SK-N-SH (cell line): ENCODE measurements around the gene NDOR1. TPM values are rescaled to one million over a fixed set of nuclear protein-coding genes. Genes with fewer than 3 reads are reported as not detected.
A peak's percentile ranks its signal among the peaks of the same experiment; 100 is the strongest.

Experiments
- CTCF ChIA-PET: fragments of 300-600, 350-600 bp; formaldehyde crosslinking; extraction: SDS; loops from one replicate; lab custom pipeline; 2021; lab: Yijun Ruan, JAX
- POLR2A ChIA-PET: fragments of 350-600 bp; sonication (Branson Sonifier 250); formaldehyde crosslinking; extraction: SDS; loops from one replicate; lab custom pipeline; 2020; ENCODE audit warnings: antibody characterized with exemption, inconsistent platforms; lab: Yijun Ruan, JAX
- DNase-seq: peaks from one replicate; pipeline ENCODE4 v3.0.0; 2012
- H2AFZ ChIP-seq: fragments of 200-600 bp; sonication (generic); 2 replicates; pipeline ENCODE4 v1.8.1; 2016; ENCODE audit warnings: antibody characterized with exemption, mild to moderate bottlenecking, low read depth
- H3F3A ChIP-seq: fragments of 200-600 bp; sonication (generic); replicated peaks from 2 replicates; pipeline ENCODE3; 2016; ENCODE audit warnings: antibody characterized with exemption, mild to moderate bottlenecking; ENCODE audit not compliant: insufficient read depth
- H3K27ac ChIP-seq, 2 experiments: fragments of 200-500 bp in 1 of 2; fragments of 200-600 bp in 1 of 2; sonication (Bioruptor generic) in 1 of 2; sonication (generic), shearing (Covaris generic) in 1 of 2; 2 replicates each; pipeline versions ENCODE4 v1.5.1 to v1.6.1; 2014 to 2016; ENCODE audit warnings: low read depth in 2 of 2, inconsistent platforms in 1 of 2, low read length in 1 of 2, mild to moderate bottlenecking in 1 of 2, mixed read lengths in 1 of 2
- H3K27me3 ChIP-seq: fragments of 200-600 bp; sonication (generic), shearing (Covaris generic); 2 replicates; pipeline ENCODE4 v1.6.1; 2016; ENCODE audit warnings: mixed run types; ENCODE audit not compliant: insufficient read depth
- H3K36me3 ChIP-seq, 2 experiments: fragments of 200-500 bp in 1 of 2; fragments of 200-600 bp in 1 of 2; sonication (Bioruptor generic) in 1 of 2; sonication (generic) in 1 of 2; replicated peaks in 1 of 2; 2 replicates each; pipeline versions ENCODE3 to v1.5.1; 2014 to 2016; ENCODE audit warnings: low read length in 1 of 2, mild to moderate bottlenecking in 1 of 2; ENCODE audit not compliant: insufficient read depth in 2 of 2, control insufficient read depth in 1 of 2
- H3K4me1 ChIP-seq, 2 experiments: fragments of 200-500 bp in 1 of 2; fragments of 200-600 bp in 1 of 2; sonication (Bioruptor generic) in 1 of 2; sonication (generic), shearing (Covaris generic) in 1 of 2; 2 replicates each; pipeline versions ENCODE4 v1.5.1 to v1.6.1; 2014 to 2016; ENCODE audit warnings: low read depth in 1 of 2, low read length in 1 of 2, mixed run types in 1 of 2; ENCODE audit not compliant: insufficient read depth in 2 of 2, control insufficient read depth in 1 of 2
- H3K4me2 ChIP-seq: fragments of 200-600 bp; sonication (generic), shearing (Covaris generic); 2 replicates; pipeline ENCODE4 v1.6.1; 2017; ENCODE audit warnings: mixed run types
- H3K4me3 ChIP-seq, 2 experiments: fragments of 200-500 bp in 1 of 2; fragments of 200-600 bp in 1 of 2; sonication (Bioruptor generic) in 1 of 2; sonication (generic), shearing (Covaris generic) in 1 of 2; 2 replicates each; pipeline versions ENCODE4 v1.5.1 to v1.8.1; 2014 to 2016; ENCODE audit warnings: low read depth in 2 of 2, inconsistent platforms in 1 of 2, low read length in 1 of 2, mild to moderate bottlenecking in 1 of 2, mixed read lengths in 1 of 2, moderate library complexity in 1 of 2
- H3K79me2 ChIP-seq: fragments of 200-600 bp; sonication (generic); 2 replicates; pipeline ENCODE4 v1.8.1; 2017; ENCODE audit warnings: mild to moderate bottlenecking; ENCODE audit not compliant: insufficient read depth
- H3K9ac ChIP-seq: fragments of 200-600 bp; sonication (generic); 2 replicates; pipeline ENCODE4 v1.6.1; 2017; ENCODE audit warnings: mixed run types
- H3K9me2 ChIP-seq: fragments of 200-600 bp; sonication (generic); 2 replicates; pipeline ENCODE4 v1.6.1; 2017; ENCODE audit warnings: mixed run types
- H3K9me3 ChIP-seq: fragments of 200-600 bp; sonication (generic); 2 replicates; pipeline ENCODE4 v1.6.1; 2017; ENCODE audit warnings: mixed run types, mild to moderate bottlenecking, moderate library complexity
- H4K20me1 ChIP-seq: fragments of 200-600 bp; sonication (generic); 2 replicates; pipeline ENCODE4 v1.6.1; 2017; ENCODE audit warnings: mild to moderate bottlenecking, mixed run types; ENCODE audit not compliant: insufficient read depth
- CHD2 ChIP-seq: fragments of 150-350 bp; IDR thresholded peaks from 2 replicates; pipeline ENCODE4 v1.6.1; 2018; ENCODE audit warnings: low read length; ENCODE audit not compliant: partially characterized antibody
- CTCF ChIP-seq: fragments of 200-600 bp; sonication (generic); IDR thresholded peaks from 2 replicates; pipeline ENCODE4 v1.6.1; 2017; ENCODE audit warnings: antibody characterized with exemption, mild to moderate bottlenecking, moderate library complexity
- ELF1 ChIP-seq: IDR thresholded peaks from 2 replicates; pipeline ENCODE4 v1.4.0; 2012
- EZH2phosphoT487 ChIP-seq: fragments of 200-600 bp; sonication (generic); IDR thresholded peaks from 2 replicates; pipeline ENCODE4 v1.6.1; 2017; ENCODE audit warnings: low read depth, mixed run types, mild to moderate bottlenecking, antibody characterized with exemption, moderate library complexity, borderline replicate concordance
- GATA2 ChIP-seq: sonication (generic); formaldehyde crosslinking; IDR thresholded peaks from 2 replicates; pipeline ENCODE4 v1.5.0; 2020; ENCODE audit warnings: mild to moderate bottlenecking, missing genetic modification reagents
- JUND ChIP-seq: IDR thresholded peaks from 2 replicates; pipeline ENCODE4 v1.4.0; 2012
- NFIC ChIP-seq: IDR thresholded peaks from 2 replicates; pipeline ENCODE4 v1.4.0; 2012; ENCODE audit warnings: borderline replicate concordance
- SIN3A ChIP-seq: IDR thresholded peaks from 2 replicates; pipeline ENCODE4 v1.6.1; 2012; ENCODE audit warnings: low read depth, mild to moderate bottlenecking, low read length, moderate library complexity, borderline replicate concordance
- TAF1 ChIP-seq: IDR thresholded peaks from 2 replicates; pipeline ENCODE4 v1.6.1; 2012; ENCODE audit warnings: low read depth, mild to moderate bottlenecking, low read length, moderate library complexity, borderline replicate concordance
- USF2 ChIP-seq: fragments of 150-350 bp; IDR thresholded peaks from 2 replicates; pipeline ENCODE4 v1.6.1; 2017; ENCODE audit warnings: antibody characterized with exemption, low read length, low read depth, borderline replicate concordance
- WGBS: methylation state at CpG from one replicate; pipeline ENCODE4 v1.1.6; 2017; ENCODE audit warnings: low lambda C conversion rate; 5-methylcytosine and 5-hydroxymethylcytosine counted together
- polyA plus RNA-seq, 3 experiments: library from polyadenylated mRNA; depleted of rRNA; stranded (reverse); fragments of >200 nt; gene quantifications; 2 replicates each; pipeline ENCODE4 v1.2.3, GENCODE V29; 2012
- TF ChIP-seq, protein P1 (sequence below): IDR thresholded peaks from 2 replicates; pipeline ENCODE4 v1.4.0; 2012; ENCODE audit warnings: low read depth, borderline replicate concordance

NDOR1 gene
- polyA plus RNA-seq, 1 of the 3 experiments (the other 2 are of a cell fraction) = 8.6 TPM

- POLR2A ChIA-PET = interaction anchor here (1.8 kb wide), 1 partner anchor 38 kb away, joined by 5 read pairs; no protein-coding TSS in a partner anchor
- Histone ChIP-seq H3K4me1 (peaks cover 0 to 4% of the 10 kb centered on the region in 2 experiments; a peak in 1 of 4 replicates), H3K36me3 (no peaks in the 10 kb centered on the region), H3K9ac (no peak overlapping the region), H3K4me2 (no peak overlapping the region), H4K20me1 (no peaks in the 10 kb centered on the region), H3K9me3 (no peaks in the 10 kb centered on the region), H2AFZ (no peak overlapping the region), H3K4me3 (no peak overlapping the region; a peak in 1 of 4 replicates), H3K9me2 (no peaks in the 10 kb centered on the region), H3K79me2 (no peaks in the 10 kb centered on the region), H3K27me3 (peaks cover 40% of the 10 kb centered on the region), H3K27ac (no peak overlapping the region), H3F3A (no peaks in the 10 kb centered on the region)
- CTCF ChIA-PET = interaction anchor here (0.6 kb wide), 1 partner anchor 103 kb away, joined by 3 read pairs; no protein-coding TSS in a partner anchor
- WGBS = 8% methylated on average over 5 of the region's 44 CpGs
- DNase-seq = peak; percentile 60
- TF ChIP-seq NFIC = no peak
- no peak for TF ChIP-seq ELF1
- TF ChIP-seq GATA2 (CRISPR knock-in tag) = no peak
- no peak for TF ChIP-seq USF2
- no peak for TF ChIP-seq JUND
- TF ChIP-seq, protein P1, sequence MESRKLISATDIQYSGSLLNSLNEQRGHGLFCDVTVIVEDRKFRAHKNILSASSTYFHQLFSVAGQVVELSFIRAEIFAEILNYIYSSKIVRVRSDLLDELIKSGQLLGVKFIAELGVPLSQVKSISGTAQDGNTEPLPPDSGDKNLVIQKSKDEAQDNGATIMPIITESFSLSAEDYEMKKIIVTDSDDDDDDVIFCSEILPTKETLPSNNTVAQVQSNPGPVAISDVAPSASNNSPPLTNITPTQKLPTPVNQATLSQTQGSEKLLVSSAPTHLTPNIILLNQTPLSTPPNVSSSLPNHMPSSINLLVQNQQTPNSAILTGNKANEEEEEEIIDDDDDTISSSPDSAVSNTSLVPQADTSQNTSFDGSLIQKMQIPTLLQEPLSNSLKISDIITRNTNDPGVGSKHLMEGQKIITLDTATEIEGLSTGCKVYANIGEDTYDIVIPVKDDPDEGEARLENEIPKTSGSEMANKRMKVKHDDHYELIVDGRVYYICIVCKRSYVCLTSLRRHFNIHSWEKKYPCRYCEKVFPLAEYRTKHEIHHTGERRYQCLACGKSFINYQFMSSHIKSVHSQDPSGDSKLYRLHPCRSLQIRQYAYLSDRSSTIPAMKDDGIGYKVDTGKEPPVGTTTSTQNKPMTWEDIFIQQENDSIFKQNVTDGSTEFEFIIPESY = no peak
- TF ChIP-seq TAF1 = no peak
- TF ChIP-seq CTCF = no peak
- TF ChIP-seq SIN3A = no peak
These were observed 38.2 kb upstream of the NDOR1 start for GRCh38 chr9:137167277-137167746.

DNA sequence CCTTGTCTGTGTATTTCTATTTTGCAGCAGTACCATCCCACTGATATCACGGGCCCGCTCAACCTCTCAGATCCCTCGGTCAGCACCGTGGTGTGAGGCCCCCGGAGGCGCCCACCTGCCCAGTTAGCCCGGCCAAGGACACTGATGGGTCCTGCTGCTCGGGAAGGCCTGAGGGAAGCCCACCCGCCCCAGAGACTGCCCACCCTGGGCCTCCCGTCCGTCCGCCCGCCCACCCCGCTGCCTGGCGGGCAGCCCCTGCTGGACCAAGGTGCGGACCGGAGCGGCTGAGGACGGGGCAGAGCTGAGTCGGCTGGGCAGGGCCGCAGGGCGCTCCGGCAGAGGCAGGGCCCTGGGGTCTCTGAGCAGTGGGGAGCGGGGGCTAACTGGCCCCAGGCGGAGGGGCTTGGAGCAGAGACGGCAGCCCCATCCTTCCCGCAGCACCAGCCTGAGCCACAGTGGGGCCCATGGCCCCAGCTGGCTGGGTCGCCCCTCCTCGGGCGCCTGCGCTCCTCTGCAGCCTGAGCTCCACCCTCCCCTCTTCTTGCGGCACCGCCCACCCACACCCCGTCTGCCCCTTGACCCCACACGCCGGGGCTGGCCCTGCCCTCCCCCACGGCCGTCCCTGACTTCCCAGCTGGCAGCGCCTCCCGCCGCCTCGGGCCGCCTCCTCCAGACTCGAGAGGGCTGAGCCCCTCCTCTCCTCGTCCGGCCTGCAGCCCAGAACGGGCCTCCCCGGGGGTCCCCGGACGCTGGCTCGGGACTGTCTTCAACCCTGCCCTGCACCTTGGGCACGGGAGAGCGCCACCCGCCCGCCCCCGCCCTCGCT, 37.5 kb upstream of the NDOR1 start:
- ChIA-PET POLR2A (interaction anchor here (1.0 to 1.8 kb wide), 3 partner anchors 29 to 38 kb away, joined by 3 to 5 read pairs (median 3); partner anchors contain the start of gene GRIN1), CTCF (interaction anchor here (0.6 to 1.2 kb wide), 2 partner anchors 25 to 38 kb away, joined by 3 read pairs; no protein-coding TSS in a partner anchor)
- Histone ChIP-seq H3K27ac (no peak overlapping the region), H3K36me3 (no peaks in the 10 kb centered on the region), H2AFZ (no peak overlapping the region), H3K4me3 (no peak overlapping the region; a peak in 1 of 4 replicates), H3K27me3 (peaks cover 40% of the 10 kb centered on the region), H3K4me1 (peaks cover 0 to 10% of the 10 kb centered on the region in 2 experiments; a peak in 1 of 4 replicates), H3K9ac (no peak overlapping the region), H3K9me2 (no peaks in the 10 kb centered on the region), H3K4me2 (no peak overlapping the region), H3K9me3 (no peaks in the 10 kb centered on the region), H4K20me1 (no peaks in the 10 kb centered on the region), H3F3A (no peaks in the 10 kb centered on the region), H3K79me2 (no peaks in the 10 kb centered on the region)
- DNase-seq = peak; percentile 82
- no peak for TF ChIP-seq CHD2
- TF ChIP-seq EZH2phosphoT487 = no peak
- 5% methylated on average over 8 of the region's 57 CpGs for WGBS
